Measurements from ENCODE around the gene TRIM68.
A peak's percentile ranks its signal among the peaks of the same experiment; 100 is the strongest.

TRIM68 gene

GRCh38 chr11:4607781-4608666, at the start of gene TRIM68:
Gene TRIM68 (minus strand): TSS chr11:4608231. CDS start chr11:4605504, 2,727 bp downstream.
- peak; percentile 97 for DNase-seq (ENCODE audit: low spot score)

- DNase-seq (ENCODE audit: low spot score): no peak
Measured at GRCh38 chr11:4654635-4655369, 46.8 kb upstream of the TRIM68 start.

GRCh38 chr11:4647766-4648165, 39.7 kb upstream of the TRIM68 start:
- no peak for DNase-seq (ENCODE audit: low spot score)

- DNase-seq (ENCODE audit: low spot score): no peak
Measured at GRCh38 chr11:4645974-4646373, 37.9 kb upstream of the TRIM68 start.

GRCh38 chr11:4644233-4644632, 36.2 kb upstream of the TRIM68 start:
- no peak for DNase-seq (ENCODE audit: low spot score)

GRCh38 chr11:4643682-4644081, 35.7 kb upstream of the TRIM68 start, which contains the start of gene OR51E1:
Gene OR51E1 (plus strand): TSS chr11:4643982. CDS start chr11:4652527, 8,545 bp downstream.
- DNase-seq (ENCODE audit: low spot score): no peak

GRCh38 chr11:4643076-4643475, 35.0 kb upstream of the TRIM68 start:
- no peak for DNase-seq (ENCODE audit: low spot score)

- no peak for DNase-seq (ENCODE audit: low spot score)
Measured at GRCh38 chr11:4642043-4642442, 34.0 kb upstream of the TRIM68 start.

GRCh38 chr11:4641501-4641900, 33.5 kb upstream of the TRIM68 start:
- no peak for DNase-seq (ENCODE audit: low spot score)

GRCh38 chr11:4639931-4640330, 31.9 kb upstream of the TRIM68 start:
- DNase-seq (ENCODE audit: low spot score): no peak

- no peak for DNase-seq (ENCODE audit: low spot score)
Measured at GRCh38 chr11:4637662-4638047, 29.6 kb upstream of the TRIM68 start.

GRCh38 chr11:4636962-4637661, 29.1 kb upstream of the TRIM68 start, which contains the start of gene OR51D1:
Gene OR51D1 (plus strand): TSS chr11:4637477. CDS start chr11:4639791, 2,314 bp downstream.
- peak; percentile 69 for DNase-seq (ENCODE audit: low spot score)

- DNase-seq (ENCODE audit: low spot score): no peak
Measured at GRCh38 chr11:4636136-4636535, 28.1 kb upstream of the TRIM68 start.

GRCh38 chr11:4626207-4627099, 18.4 kb upstream of the TRIM68 start:
- DNase-seq (ENCODE audit: low spot score): peak; percentile 34

GRCh38 chr11:4619514-4619913, 11.5 kb upstream of the TRIM68 start:
- no peak for DNase-seq (ENCODE audit: low spot score)

- no peak for DNase-seq (ENCODE audit: low spot score)
Measured at GRCh38 chr11:4615856-4616444, 7.9 kb upstream of the TRIM68 start.

- DNase-seq (ENCODE audit: low spot score): no peak
Measured at GRCh38 chr11:4611986-4612385, 4.0 kb upstream of the TRIM68 start.

- peak; percentile 23 for DNase-seq (ENCODE audit: low spot score)
Measured at GRCh38 chr11:4610258-4610935, 2.4 kb upstream of the TRIM68 start.

- DNase-seq (ENCODE audit: low spot score): no peak
Measured at GRCh38 chr11:4607096-4607495, 935 bp downstream of the TRIM68 start.
